Amniotic epithelial cell (primary cell): ENCODE results near the gene ATP9A.
A peak's percentile ranks its signal among the peaks of the same experiment; 100 is the strongest.
"Not testable (repeated sequence)": the region's sequence is repeated elsewhere in the genome, so short reads cannot be mapped to it uniquely, and the experiment has no call there.

ENCODE experiments used
- DNase-seq: peaks from one replicate; pipeline ENCODE4 v3.0.0-alpha.2; 2010; ENCODE audit warnings: low read depth

The ATP9A gene

DNA sequence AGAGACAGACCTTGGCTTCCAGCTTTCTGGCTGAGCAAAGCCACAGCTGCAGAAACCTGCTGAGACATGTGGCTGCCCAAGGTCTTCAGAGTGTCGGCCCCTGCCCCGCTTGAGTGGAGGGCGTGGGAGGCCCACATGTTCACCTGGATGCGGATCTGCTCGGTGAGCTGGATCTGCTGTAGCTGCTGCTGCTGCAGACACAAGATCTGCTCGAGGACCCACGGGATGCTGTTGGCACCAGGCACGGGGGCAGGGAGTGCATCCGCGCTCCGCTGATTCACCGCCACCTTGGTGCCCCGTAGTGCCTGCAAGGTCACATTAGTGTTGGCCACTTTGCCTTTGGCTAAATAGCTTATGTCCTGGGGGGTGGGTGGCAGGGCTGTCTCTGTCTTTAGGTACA lies 23.4 kb upstream of the ATP9A start:
- DNase-seq, result no peak

- no peak for DNase-seq
Observed at GRCh38 chr20:51790256-51790655, 22.1 kb upstream of the ATP9A start.

DNA sequence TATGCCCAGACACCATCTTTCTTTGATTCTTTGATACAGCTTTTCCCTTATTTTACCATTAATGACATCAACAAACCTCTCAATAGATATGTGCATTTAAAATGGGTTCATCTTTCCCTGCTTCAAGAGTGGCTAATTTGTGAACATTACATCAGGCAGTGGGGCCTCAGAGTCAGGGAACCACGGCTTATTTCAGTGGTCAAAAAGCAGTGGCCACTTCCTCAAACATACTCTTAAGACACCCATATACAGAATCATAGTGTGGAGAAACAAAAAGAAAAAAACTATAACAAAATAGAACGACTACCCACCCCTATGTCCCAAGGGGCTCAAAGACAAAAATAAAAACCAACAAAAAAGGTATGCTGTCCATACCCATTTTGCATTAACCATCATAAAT lies 21.2 kb upstream of the ATP9A start:
- DNase-seq, result no peak

GRCh38 chr20:51788822-51789221 lies 20.6 kb upstream of the ATP9A start:
- no peak for DNase-seq

DNA sequence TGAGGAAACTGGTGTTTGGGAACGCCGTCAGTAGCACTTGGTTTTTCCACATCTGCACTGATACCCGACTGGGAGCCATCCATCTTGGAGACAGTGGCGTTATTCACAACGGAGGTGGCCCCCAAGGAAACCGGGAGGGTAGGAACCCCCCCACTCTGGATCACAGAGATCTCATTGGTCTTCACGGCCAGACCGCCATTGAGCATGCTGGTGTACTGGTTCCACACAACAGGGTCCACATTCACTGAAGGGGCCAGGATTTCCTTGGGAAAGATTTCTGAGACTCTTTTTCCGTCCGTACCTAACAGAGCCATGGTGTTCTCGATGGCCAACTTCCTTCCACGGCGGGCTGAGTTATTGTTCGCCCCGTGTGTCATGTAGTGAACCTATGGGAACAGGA lies 16.1 kb upstream of the ATP9A start:
- no peak for DNase-seq

GRCh38 chr20:51778229-51778759 lies 10.1 kb upstream of the ATP9A start:
- DNase-seq, result not testable (repeated sequence)

- no peak for DNase-seq
Observed at GRCh38 chr20:51775241-51775640, 7.1 kb upstream of the ATP9A start.

- no peak for DNase-seq
Observed at GRCh38 chr20:51772236-51772635, 4.0 kb upstream of the ATP9A start.

- no peak for DNase-seq
Observed at GRCh38 chr20:51769976-51770615, 1.9 kb upstream of the ATP9A start.

DNA sequence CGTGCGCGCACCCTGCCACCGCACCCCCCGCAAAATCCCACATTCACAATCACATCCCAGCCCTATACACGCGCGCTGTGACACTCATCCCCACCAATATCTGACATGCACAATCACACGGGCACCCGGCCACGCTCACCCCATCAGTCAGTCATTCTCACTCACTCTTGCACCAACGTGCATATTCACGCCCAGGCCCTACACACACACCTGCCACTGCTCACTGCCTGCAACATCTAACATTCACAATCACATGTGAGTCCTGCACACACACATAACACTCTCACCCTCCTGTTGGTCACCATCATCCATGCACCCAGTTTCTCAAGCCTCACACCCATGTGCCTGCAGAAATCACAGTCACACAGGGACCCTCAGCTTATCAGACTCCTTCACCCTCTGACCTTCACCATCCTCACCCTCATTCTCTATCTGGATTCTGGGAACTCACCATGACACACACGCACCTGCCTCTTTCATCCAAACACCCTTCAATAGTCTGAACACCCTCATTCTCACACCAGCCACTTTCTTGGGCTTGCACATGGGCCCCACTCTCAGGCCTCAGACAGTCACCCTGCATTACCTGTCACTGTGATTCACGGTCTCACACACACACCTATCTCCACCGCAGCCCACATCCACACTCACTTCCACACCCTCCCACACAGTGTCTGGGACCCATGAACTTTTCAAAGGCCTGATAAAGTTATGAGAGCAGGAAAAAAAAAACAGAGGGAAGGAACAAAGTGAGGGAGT lies 748 bp upstream of the ATP9A start:
- DNase-seq, result no peak

GRCh38 chr20:51766994-51767866 lies 960 bp downstream of the ATP9A start:
- no peak for DNase-seq

- not testable (repeated sequence) for DNase-seq
Observed at GRCh38 chr20:51765381-51765780, 2.8 kb downstream of the ATP9A start.

DNA sequence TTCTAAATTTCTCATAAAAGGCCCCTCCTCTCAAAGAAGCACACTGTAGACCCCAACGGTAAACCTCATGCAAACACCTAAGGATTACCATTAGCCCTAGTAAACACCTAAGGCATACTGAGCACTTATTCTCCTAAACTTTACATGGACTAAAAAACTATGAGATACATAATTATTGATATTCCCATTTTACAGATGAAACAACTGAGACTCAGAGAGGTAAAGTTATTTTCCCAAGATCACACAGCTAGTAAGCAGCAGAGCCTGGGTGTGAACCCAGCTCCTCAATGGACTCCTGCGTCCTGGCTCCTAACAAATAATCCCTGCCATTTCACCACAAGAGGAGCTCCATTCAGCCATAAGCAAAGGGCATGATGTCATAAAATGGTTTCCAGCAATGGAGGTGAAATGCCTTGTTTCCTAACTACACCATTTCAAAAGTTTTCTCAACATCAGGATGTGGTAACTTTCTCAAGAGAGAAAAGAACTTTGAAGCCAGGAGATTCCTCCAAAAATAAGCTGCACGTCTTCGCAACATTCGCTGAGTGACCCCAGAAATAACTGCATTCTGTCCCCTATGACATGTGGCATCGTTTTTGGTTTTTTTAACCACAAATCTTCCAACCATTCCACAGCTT lies 4.1 kb downstream of the ATP9A start:
- DNase-seq, result peak; percentile 64

GRCh38 chr20:51760905-51761546 lies 7.2 kb downstream of the ATP9A start:
- no peak for DNase-seq

DNA sequence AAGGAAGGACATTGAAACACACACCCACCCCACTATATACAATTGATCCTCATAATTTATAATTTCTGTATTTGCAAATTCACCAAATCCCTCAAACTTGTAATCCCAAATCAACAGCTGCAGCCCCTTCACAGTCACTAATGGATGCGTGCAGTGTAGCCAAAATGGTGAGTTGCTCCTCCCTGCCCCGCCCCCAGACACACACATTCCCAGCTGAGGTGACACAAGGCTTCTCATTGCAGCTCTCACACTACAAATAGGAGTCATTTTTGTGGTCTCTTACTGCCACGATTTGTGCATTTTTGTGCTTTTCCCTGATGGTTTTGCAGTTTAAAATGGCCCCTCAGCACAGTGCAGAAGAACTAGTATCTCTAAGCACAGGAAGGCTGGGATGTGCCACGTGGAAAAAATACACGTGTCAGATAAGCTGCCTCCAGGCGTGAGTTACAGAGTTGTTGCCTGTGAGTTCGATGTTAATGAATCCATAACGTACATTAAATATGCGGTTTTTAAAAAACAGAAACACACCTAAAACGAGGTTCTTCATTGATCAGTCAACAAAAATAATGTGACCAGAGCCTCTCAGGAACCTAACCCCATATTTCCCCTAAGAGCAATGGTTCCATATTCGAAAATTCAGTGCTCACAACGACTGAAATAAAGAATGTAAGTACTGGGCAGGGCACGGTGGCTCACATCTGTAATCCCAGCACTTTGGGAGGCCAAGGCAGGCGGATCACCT lies 8.2 kb downstream of the ATP9A start:
- DNase-seq, result no peak

GRCh38 chr20:51758978-51759544 lies 9.1 kb downstream of the ATP9A start:
- DNase-seq, result no peak

- DNase-seq, result no peak
Observed at GRCh38 chr20:51757226-51757625, 11.0 kb downstream of the ATP9A start.

GRCh38 chr20:51756653-51757052 lies 11.5 kb downstream of the ATP9A start:
- DNase-seq, result no peak

DNA sequence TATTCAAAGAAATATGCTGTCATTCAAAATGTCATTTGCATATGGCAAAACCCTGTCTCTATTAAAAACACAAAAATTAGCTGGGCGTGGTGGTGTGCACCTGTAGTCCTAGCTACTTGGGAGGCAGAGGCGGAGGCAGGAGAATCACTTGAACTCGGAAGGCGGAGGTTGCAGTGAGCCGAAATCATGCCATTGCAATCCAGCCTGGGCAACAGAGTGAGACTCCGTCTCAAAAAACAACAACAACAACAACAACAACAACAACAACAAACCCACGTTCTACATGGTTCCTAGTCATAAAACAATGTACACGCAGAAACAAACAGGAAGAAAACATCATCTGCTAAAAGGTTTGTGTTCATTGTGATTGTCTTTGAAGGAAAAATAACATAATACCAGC lies 15.0 kb downstream of the ATP9A start:
- DNase-seq, result not testable (repeated sequence)

DNA sequence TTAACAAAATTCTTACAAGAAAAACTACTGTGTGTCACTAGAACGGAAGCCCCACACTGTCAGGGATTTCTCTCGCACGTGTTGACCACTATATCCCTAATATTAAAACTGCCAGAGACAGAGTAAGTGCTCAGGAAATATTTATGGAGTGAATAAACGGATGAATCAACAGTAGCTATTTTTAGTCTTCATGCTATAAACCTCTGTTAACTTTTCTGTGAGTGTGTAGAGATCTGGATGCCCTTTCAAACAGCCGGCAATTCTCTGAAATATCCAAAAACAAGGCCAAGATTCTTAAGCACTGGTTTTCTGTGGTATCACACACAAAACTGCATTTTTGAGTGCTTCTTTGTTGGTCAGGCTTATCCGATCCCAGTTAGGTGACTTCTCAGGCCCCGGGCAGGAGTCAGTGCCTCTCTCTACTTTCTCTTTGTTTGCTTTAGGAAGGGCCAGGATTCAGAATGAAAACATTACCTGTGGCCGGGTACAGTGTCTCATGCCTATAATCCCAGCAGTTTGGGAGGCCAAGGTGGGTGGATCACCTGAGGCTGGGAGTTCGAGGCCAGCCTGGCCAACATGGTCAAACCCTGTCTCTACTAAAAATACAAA lies 15.7 kb downstream of the ATP9A start:
- DNase-seq, result peak; percentile 72
